ENCODE measurements around the gene HS6ST1.

DNA sequence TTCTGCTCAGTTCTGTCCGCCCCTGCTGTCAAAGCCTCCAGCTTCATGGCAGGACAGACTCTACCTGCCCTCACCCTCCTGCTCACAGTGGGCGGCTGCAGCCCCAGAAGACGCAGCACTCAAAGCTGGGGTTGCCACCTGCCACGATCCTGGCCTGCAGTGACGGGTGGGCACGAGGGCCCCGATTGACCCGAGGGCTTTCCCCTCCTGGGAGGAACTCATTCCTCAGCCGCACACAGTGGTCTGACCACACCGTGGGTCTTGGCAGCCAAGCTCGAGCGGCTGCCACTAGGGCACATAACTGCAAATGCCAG lies 47.1 kb downstream of the HS6ST1 start:
- TF ChIP-seq, protein P1, sequence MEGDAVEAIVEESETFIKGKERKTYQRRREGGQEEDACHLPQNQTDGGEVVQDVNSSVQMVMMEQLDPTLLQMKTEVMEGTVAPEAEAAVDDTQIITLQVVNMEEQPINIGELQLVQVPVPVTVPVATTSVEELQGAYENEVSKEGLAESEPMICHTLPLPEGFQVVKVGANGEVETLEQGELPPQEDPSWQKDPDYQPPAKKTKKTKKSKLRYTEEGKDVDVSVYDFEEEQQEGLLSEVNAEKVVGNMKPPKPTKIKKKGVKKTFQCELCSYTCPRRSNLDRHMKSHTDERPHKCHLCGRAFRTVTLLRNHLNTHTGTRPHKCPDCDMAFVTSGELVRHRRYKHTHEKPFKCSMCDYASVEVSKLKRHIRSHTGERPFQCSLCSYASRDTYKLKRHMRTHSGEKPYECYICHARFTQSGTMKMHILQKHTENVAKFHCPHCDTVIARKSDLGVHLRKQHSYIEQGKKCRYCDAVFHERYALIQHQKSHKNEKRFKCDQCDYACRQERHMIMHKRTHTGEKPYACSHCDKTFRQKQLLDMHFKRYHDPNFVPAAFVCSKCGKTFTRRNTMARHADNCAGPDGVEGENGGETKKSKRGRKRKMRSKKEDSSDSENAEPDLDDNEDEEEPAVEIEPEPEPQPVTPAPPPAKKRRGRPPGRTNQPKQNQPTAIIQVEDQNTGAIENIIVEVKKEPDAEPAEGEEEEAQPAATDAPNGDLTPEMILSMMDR (IDR thresholded peaks at IDR 0.05) = no peak
- TF ChIP-seq POLR2A (IDR thresholded peaks at IDR 0.05) (no peak), POLR2AphosphoS5 (IDR thresholded peaks at IDR 0.05) (no peak)

Measured in prostate gland (tissue), 2 donors.